ENCODE measurements around the gene CD248. TPM values are rescaled to one million over a fixed set of nuclear protein-coding genes. Genes with fewer than 3 reads are reported as not detected.
"Not testable (repeated sequence)": the region's sequence is repeated elsewhere in the genome, so short reads cannot be mapped to it uniquely, and the experiment has no call there.

Gene CD248, protein sequence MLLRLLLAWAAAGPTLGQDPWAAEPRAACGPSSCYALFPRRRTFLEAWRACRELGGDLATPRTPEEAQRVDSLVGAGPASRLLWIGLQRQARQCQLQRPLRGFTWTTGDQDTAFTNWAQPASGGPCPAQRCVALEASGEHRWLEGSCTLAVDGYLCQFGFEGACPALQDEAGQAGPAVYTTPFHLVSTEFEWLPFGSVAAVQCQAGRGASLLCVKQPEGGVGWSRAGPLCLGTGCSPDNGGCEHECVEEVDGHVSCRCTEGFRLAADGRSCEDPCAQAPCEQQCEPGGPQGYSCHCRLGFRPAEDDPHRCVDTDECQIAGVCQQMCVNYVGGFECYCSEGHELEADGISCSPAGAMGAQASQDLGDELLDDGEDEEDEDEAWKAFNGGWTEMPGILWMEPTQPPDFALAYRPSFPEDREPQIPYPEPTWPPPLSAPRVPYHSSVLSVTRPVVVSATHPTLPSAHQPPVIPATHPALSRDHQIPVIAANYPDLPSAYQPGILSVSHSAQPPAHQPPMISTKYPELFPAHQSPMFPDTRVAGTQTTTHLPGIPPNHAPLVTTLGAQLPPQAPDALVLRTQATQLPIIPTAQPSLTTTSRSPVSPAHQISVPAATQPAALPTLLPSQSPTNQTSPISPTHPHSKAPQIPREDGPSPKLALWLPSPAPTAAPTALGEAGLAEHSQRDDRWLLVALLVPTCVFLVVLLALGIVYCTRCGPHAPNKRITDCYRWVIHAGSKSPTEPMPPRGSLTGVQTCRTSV
- 672 TPM for polyA plus RNA-seq (2013, experiment 1 of 2; ENCODE audit: insufficient read length)
- polyA plus RNA-seq (2013, experiment 2 of 2; ENCODE audit: insufficient read length) = 709 TPM

DNA sequence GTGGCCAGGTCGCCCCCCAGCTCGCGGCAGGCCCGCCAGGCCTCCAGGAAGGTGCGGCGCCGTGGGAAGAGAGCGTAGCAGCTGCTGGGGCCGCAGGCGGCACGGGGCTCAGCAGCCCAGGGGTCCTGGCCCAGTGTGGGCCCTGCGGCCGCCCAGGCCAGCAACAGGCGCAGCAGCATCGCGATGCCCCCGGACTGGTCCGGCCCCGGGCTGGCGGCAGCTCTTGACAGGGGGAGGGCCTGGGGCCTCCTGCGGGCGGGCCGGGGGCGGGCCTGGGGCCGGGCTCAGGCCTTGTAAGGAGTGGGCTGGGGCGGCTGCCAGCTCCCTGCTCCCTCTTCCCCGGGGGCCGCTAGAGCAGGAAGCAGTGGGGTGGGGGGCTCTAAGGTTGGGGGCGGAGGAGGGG lies at the start of gene CD248:
CD248 (minus strand) TSS at position 196 of the 403 bp plus-strand sequence; CDS start at position 179, 17 bp downstream.
- DNase-seq = peak; percentile 96

- DNase-seq = no peak
These were observed 49.1 kb upstream of the CD248 start for GRCh38 chr11:66365711-66366619.

GRCh38 chr11:66365166-66365565 lies 48.3 kb upstream of the CD248 start:
- no peak for DNase-seq

DNA sequence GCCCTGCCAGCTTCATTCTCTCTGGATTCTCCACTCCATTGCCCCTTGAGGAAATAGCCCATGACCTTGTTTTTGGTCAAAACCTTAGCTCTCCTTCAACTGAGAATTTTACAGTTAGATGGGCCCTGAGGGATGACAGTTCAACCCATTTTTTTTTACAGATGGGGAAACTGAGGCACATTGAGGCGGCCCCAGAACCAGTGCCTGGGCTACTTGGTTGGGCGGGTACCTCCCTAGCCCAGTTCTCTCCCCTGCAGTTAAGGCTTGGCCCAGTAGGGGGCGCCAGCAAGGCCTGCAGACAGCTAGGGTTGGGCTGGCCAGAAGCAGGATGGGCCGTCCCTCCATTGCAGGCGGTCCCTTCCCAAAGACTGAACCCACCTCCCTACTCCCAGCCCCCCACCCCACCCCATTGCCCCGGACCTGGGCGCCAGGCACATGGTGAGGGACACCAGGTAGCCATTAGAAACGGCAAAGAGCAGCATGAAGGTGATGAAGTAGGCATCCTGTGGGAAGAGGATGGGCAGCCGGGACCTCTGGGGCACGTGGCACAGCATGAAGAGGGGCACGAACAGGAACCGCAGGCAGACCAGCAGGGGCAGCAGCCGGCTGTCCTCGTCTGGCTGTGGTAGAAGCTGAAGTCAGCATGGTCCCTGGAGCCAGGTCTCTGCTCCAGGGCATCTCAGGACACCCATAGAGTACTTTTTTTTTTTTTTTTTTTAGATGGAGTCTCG lies 47.1 kb upstream of the CD248 start:
- DNase-seq = peak; percentile 36

DNA sequence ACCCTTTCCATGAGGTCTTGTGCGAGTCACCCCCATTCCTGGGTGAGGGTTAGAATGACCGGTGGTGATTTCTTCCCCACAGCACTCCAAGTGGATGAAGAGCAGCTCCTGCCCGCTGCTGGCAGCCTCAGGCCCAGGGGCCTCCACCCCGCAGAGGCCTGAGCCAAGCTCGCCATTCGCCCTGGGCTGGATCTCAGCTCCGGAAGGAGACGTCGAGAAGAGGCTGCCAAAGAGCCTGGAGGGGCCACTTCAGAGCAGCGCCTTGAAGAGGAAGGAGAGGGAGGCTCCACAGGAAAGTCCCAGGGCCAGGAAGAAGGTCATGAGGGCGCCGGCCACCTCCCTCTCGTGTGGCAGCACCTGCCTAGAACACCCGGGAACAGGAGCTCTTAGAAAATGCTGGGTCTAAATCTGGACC lies 46.4 kb upstream of the CD248 start:
- no peak for DNase-seq

DNA sequence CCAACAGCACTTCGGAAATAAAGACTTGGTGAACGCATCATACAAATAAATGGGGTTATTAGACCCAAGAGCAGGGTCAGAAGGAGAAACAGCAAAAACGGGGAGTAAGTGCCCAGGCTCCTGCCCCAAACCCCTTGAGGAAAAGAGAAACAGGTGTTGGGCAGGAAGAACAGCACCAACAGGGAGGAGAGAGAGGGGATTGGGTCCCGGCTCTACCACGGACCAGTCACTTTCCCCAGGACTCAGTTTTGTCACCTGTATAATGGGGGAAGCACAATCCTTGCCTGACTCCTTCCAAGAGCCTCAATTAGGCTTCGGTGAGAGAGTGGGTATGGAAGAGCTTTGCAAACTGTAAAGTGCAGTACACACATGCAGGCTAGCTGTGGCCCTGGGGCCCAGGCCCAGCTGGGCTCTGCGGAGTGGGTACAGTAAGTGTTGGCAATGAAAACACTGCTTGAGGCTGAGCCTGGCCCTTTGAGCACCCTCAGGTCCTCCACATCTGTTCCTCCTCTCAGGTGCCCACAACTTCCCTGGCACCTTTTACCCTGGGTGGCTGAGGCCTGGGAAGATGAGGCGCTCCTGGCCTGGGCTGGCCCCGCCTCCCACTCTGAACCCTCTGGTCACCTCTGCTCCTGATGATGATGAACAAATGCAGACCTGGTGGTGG lies 45.8 kb upstream of the CD248 start:
- no peak for DNase-seq

DNA sequence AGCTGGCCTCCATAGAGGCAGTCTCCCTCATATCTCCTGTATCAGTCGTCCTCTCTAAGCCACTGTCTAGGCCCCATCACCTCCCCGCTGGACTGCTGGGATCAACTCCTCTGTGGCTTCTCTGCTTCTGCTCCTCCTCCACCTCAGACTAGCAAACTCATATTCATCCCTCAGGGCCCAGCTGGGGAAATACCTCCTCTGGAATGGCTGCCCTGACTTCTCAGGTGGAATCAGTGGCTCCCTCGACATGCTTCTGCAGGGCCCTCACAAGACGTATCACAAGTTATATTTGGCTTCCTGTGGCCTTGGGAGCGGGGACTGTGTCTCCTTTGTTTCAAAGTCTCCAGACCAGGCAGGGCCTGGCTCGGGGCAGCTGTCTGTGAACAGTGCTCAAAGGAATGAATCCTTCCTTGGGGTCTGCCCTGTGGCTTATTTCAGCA lies 44.7 kb upstream of the CD248 start:
- no peak for DNase-seq

DNA sequence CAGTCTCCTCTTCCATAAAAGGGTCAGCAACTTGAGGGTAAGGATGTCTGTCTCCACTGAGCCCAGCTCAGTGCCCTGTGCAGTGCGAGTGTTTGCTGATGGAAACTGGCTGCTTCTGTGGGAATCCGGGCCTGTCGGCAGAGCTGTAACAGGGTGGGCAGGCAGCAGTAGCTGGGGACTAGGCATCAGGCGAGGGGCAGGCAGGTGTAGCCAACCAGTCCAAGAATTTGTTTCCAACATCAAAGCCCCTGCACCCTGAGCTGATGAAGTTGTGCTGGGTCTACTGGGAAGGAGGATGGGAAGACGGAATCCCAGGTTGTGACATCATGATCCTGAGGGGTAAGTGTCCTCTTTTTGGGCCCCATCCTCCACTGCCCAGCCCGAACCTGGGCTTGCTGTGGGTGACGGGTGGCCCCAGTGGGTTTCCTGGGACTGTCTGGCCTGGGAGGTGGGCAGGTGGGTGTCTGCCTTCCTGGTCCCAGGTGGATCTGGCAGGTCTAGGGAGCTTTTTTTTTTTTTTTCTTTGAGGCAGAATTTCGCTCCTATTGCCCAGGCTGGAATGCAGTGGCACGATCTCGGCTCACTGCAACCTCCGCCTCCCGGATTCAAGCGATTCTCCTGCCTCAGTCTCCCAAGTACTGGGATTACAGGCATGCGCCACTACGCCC lies 43.7 kb upstream of the CD248 start:
- DNase-seq = no peak

DNA sequence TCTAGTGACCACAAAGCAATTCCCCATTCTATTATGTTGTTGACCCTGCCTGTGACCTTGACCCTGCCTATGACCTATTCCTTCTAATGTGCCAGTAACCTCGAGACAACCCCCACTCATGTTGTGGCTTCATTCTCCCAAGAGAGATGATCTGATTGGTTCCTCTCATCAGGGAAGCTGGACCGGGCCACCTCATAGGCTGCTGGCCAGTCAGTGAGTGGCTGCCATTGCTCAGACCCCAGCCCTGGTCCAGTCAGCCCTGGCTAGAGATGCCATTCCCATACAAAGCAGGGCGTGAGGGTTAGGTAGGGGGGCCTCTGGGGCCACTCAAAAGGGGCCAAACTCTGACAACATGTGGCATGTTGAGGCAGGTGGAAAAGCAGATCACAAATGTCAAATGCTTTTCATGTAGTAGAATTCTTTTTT lies 42.8 kb upstream of the CD248 start:
- DNase-seq = no peak

DNA sequence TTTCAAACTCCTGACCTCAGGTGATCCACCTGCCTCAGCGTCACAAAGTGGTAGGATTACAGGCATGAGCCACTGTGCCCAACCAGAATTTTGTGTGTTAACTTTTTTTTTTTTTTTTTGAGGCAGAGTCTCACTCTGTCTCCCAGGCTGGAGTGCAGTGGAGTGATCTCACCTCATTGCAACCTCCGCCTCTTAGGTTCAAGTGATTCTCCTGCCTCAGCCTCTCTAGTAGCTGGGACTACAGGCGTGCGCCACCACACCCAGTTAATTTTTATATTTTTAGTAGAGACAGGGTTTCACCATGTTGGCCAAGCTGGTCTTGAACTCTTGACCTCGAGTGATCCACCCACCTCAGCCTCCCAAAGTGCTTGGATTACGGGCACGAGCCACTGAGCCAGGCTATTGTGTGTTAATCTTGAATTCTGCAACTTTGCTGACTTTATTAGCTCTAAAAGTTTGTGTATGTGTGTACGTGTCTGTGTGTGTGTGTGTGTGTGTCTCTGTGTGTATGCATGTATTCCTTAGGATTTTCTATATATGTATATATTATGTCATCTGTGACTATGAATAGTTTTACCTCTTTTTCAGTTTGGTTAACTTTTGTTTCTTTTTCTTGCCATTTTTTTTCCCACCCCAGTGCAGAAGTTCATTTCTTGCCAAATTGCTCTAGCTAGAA lies 33.9 kb upstream of the CD248 start:
- not testable (repeated sequence) for DNase-seq

DNA sequence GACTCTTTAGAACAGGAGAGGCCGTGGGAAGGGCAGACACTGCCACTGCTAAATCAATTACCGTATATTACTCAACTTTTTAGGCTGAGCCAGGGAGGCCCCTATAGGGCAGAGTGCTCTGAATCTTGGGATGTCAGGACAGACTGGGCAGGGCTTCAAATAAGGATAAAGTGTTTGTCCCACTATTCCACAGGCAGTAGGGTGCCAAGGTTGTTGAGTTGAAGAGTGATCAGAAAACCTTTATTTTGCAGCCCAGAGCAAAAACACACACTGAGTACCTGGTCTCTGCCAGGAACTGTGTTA lies 32.2 kb upstream of the CD248 start:
- no peak for DNase-seq

- peak; percentile 95 for DNase-seq
These were observed 30.8 kb upstream of the CD248 start, which contains the start of gene B4GAT1 for GRCh38 chr11:66347425-66348276. B4GAT1 (minus strand) TSS chr11:66347629; CDS start chr11:66347545, 84 bp downstream.

- DNase-seq = no peak
These were observed 29.9 kb upstream of the CD248 start for GRCh38 chr11:66346476-66347424.

GRCh38 chr11:66345316-66345649 lies 28.4 kb upstream of the CD248 start:
- DNase-seq = no peak

DNA sequence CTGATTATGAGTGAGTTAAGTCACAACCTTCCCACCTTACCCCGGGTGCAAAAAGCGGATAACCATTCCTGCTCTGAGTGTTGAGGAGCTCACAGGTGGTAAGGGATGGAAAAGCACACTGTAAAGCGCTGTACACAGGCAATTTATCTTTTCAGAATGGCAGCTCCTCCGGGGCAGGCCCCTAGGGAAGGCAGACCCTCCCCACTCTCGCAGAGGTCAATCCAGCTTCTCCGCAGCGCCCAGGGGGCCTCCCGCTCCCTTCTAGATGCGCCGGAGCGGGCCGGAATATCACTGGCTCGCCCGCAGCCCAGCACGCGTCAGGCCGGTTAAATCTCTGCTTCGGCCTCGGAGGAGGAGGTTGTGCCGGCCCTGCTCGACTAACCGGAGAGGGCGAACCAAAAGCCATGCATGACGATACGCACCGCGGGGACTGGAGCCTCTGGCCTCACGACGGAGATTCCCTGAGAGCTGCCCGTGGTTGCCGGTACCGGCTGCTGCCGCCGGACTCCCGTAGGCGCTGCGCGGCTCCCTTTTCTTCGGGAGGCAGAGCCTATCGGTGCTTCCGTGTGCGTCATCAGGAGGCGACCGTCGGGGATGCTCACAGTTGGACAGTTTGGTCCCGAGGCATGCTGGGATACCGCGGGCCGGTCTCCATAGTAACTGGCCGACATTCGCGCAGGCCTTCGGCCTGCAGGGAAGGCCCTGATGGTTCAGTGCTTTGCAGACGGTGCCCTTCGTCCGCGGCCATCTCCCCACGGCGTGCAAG lies 27.9 kb upstream of the CD248 start, which contains the start of gene BRMS1:
BRMS1 (minus strand) TSS at position 555 of the 766 bp plus-strand sequence. CDS start 2,870 bp downstream, outside the sequence.
- DNase-seq = peak; percentile 97

GRCh38 chr11:66343176-66343575 lies 26.3 kb upstream of the CD248 start:
- DNase-seq = no peak

All from fibroblast of skin of scalp (primary cell).